AG04450 (cell line): ENCODE measurements around the gene MYO10. TPM values are rescaled to one million over a fixed set of nuclear protein-coding genes. Genes with fewer than 3 reads are reported as not detected.
A peak's percentile ranks its signal among the peaks of the same experiment; 100 is the strongest.

Source experiments
- CTCF ChIA-PET: fragments of 300-600, 350-600 bp; formaldehyde crosslinking; extraction: SDS; loops from one replicate; lab custom pipeline; 2022; ENCODE audit warnings: antibody characterized with exemption, inconsistent platforms; lab: Charles Lee
- POLR2A ChIA-PET: fragments of 350-600 bp; formaldehyde crosslinking; extraction: SDS; loops from one replicate; lab custom pipeline; 2021; ENCODE audit warnings: antibody characterized with exemption, inconsistent platforms; lab: Yijun Ruan, JAX
- DNase-seq: peaks from one replicate; pipeline ENCODE4 v3.0.0-alpha.2; 2011; ENCODE audit warnings: low read depth, low spot score
- H3K27ac ChIP-seq: one replicate; pipeline ENCODE4 v1.5.1; 2012; ENCODE audit warnings: low read depth, low read length, control low read depth
- H3K27me3 ChIP-seq: one replicate; pipeline ENCODE4 v1.6.0; 2012; ENCODE audit warnings: low read length; ENCODE audit not compliant: control insufficient read depth, insufficient read depth
- H3K4me3 ChIP-seq: 2 replicates; pipeline ENCODE4 v1.5.1; 2011; ENCODE audit warnings: mild to moderate bottlenecking, low read depth, low read length, control low read depth
- H3K9me3 ChIP-seq: 2 replicates; pipeline ENCODE4 v1.5.1; 2012; ENCODE audit warnings: low read length; ENCODE audit not compliant: control insufficient read depth, insufficient read depth
- polyA plus RNA-seq: library from polyadenylated mRNA; depleted of rRNA; stranded (reverse); fragments of >200 nt; gene quantifications from 2 replicates; pipeline ENCODE4 v1.2.3, GENCODE V29; 2011
- TF ChIP-seq, protein P1 (sequence below): IDR thresholded peaks from 2 replicates; pipeline ENCODE4 v1.5.1; 2011; ENCODE audit warnings: low read depth, low read length, control low read depth, inconsistent platforms

Gene MYO10
- polyA plus RNA-seq, 1 experiment, result 37.0 TPM

DNA sequence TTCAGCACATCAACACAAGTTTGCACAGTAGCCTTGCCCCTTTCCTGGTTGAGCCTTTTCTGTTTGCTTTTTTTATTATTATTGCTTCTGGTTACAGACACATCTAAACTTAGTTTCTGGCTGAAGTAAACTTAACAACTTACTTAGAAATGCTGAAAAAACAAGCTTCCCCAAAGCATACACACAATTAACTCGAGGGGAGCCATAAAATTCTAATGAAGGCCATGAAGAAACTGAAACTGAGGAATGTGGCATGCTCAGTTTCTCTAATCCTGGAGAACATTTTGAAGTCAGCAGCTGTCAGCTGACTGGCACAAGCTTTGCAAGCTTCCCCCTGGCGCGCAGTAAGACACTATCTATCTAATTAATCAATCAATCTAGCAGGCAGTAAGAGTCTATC, 3.7 kb downstream of the MYO10 start:
- TF ChIP-seq, protein P1, sequence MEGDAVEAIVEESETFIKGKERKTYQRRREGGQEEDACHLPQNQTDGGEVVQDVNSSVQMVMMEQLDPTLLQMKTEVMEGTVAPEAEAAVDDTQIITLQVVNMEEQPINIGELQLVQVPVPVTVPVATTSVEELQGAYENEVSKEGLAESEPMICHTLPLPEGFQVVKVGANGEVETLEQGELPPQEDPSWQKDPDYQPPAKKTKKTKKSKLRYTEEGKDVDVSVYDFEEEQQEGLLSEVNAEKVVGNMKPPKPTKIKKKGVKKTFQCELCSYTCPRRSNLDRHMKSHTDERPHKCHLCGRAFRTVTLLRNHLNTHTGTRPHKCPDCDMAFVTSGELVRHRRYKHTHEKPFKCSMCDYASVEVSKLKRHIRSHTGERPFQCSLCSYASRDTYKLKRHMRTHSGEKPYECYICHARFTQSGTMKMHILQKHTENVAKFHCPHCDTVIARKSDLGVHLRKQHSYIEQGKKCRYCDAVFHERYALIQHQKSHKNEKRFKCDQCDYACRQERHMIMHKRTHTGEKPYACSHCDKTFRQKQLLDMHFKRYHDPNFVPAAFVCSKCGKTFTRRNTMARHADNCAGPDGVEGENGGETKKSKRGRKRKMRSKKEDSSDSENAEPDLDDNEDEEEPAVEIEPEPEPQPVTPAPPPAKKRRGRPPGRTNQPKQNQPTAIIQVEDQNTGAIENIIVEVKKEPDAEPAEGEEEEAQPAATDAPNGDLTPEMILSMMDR, result no peak
- no peak for DNase-seq
- H3K4me3 ChIP-seq, result peak overlapping the region; percentile 85
- no peak overlapping the region for H3K27ac ChIP-seq
- no peaks in the 10 kb centered on the region for H3K27me3 ChIP-seq
- ChIA-PET CTCF (interaction anchor here (0.8 to 4.9 kb wide), 4 partner anchors 10 to 257 kb away, joined by 5 to 93 read pairs (median 29); no protein-coding TSS in a partner anchor), POLR2A (no interaction called here)
- no peaks in the 10 kb centered on the region for H3K9me3 ChIP-seq

DNA sequence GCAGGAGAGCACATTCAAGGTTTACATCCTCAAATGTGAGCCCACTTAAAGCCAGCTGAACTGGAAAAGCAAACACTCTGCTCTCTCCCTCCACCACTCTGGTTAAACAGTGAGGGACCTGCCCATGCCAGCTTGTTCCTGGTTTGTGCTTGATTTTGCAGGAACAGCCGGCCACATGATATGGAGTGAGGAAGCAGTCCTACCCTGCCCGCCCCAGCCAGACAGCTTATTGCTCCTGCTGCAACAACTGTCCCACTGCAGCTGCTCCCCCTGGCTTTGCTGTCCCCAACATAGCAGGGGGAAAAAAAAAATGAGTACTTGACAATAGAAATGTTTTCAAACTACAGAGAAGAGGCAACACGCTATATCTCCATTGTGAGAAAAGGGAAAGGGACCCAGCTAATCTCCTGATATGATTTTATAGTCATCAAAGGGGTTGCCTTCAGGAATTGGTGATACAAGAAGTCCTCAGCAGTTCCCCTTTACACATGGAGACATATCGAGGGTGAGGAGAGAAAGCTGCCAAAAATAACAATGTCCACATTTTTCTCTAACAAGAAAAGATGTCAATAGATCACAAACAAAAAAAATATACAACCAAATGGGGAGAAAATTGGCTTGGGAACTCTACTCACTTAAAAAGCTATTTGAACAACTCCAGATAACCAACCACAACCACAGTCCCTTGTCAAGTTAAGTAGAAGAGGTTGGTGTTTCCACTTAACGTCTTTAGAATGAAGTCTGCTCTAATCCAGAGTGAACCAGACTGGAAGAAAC, 4.6 kb downstream of the MYO10 start:
- POLR2A ChIA-PET, result interaction anchor here (0.5 to 0.7 kb wide), 2 partner anchors 15 to 140 kb away, joined by 3 to 7 read pairs; no protein-coding TSS in a partner anchor

DNA sequence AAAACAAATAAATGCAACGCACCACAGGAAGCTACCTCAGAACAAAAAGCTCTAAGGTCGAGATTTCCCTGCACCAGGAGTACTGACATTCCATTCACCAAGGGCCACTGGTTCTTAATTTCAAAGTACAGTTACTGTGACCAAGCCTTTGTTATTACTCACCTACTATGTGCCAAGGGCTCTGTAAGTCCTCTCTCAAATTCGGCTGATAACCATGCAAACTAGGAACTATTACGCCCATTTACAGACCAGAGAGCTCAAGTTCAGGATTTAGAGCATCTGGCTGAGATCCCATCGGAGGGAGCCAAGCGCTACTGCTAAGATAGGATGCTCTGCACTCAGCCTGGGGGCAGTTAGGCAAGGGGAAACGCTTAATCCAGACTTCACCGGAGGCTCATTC, 5.6 kb downstream of the MYO10 start:
- no peak overlapping the region for H3K4me3 ChIP-seq
- H3K9me3 ChIP-seq, result no peaks in the 10 kb centered on the region
- no peak for DNase-seq
- H3K27me3 ChIP-seq, result no peaks in the 10 kb centered on the region
- TF ChIP-seq, protein P1, result no peak
- CTCF ChIA-PET, result interaction anchor here (1.9 to 4.9 kb wide), 2 partner anchors 202 to 259 kb away, joined by 6 to 93 read pairs; no protein-coding TSS in a partner anchor
- POLR2A ChIA-PET, result interaction anchor here (1.2 kb wide), 1 partner anchor 69 kb away, joined by 3 read pairs; no protein-coding TSS in a partner anchor
- H3K27ac ChIP-seq, result no peak overlapping the region

More for the DNA sequence above, 4.6 kb downstream of the MYO10 start:
- CTCF ChIA-PET, result interaction anchor here (0.6 to 4.9 kb wide), 7 partner anchors 9 to 258 kb away, joined by 4 to 93 read pairs (median 6); no protein-coding TSS in a partner anchor
- Histone ChIP-seq H3K27ac (no peak overlapping the region), H3K9me3 (no peaks in the 10 kb centered on the region), H3K4me3 (no peak overlapping the region), H3K27me3 (no peaks in the 10 kb centered on the region)
- TF ChIP-seq, protein P1, result no peak
- DNase-seq, result no peak

DNA sequence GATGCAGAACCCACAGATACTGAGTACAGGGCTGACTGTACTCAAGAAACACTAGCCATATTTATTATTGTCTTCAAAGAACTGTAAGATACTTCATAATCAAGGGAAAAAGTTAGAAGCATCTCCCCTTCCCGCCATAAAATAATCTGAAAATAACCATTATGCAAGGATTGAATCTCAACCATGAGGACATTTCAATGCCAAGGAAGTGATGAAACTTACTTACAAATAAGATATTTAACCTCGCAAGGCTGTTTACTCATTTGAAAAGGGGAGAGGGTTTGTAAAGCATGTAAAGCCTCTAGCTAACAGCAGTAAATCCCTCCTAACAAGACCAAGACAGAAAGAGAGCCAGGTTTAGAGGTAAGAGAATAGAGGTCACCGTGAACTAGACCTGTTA, 6.3 kb downstream of the MYO10 start:
- DNase-seq, result no peak
- Histone ChIP-seq H3K27me3 (no peaks in the 10 kb centered on the region), H3K27ac (peak overlapping the region; percentile 31), H3K9me3 (no peaks in the 10 kb centered on the region), H3K4me3 (no peak overlapping the region)
- TF ChIP-seq, protein P1, result no peak
- POLR2A ChIA-PET, result interaction anchor here (1.2 kb wide), 1 partner anchor 70 kb away, joined by 3 read pairs; no protein-coding TSS in a partner anchor
- CTCF ChIA-PET, result interaction anchor here (1.9 kb wide), 2 partner anchors 139 to 202 kb away, joined by 4 to 6 read pairs; no protein-coding TSS in a partner anchor

DNA sequence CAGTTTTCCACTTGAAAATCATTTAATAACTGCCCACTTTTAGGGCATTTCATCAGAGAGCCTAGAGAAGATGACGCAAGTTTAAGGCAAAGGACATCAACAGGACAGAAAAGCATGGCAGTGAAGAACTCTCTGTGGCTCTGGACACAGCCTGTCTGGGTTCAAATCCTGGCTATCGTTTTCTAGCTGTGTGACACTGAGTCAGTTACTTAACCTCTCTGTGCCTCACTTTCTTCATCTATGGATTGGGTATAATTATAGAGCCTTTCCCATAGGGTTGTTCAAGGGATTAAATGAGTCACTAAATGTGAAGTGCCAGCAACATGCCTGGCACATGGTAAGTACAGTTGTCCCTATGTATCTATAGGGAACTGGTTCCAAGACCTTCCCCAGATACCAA, 6.7 kb downstream of the MYO10 start:
- Histone ChIP-seq H3K27me3 (no peaks in the 10 kb centered on the region), H3K4me3 (no peak overlapping the region), H3K27ac (no peak overlapping the region), H3K9me3 (no peaks in the 10 kb centered on the region)
- TF ChIP-seq, protein P1, result no peak
- CTCF ChIA-PET, result interaction anchor here (1.9 kb wide), 1 partner anchor 138 kb away, joined by 4 read pairs; no protein-coding TSS in a partner anchor
- POLR2A ChIA-PET, result no interaction called here
- DNase-seq, result no peak
